Epidermal melanocyte (primary cell): ENCODE results near the gene RAD50.
"Not testable (repeated sequence)": the region's sequence is repeated elsewhere in the genome, so short reads cannot be mapped to it uniquely, and the experiment has no call there.

Experiments used
- DNase-seq: peaks from one replicate; pipeline ENCODE4 v3.0.0; 2011; ENCODE audit warnings: low spot score; ENCODE audit not compliant: insufficient read length

The RAD50 gene

GRCh38 chr5:132557478-132558172 is 848 bp downstream of the RAD50 start:
- DNase-seq, result no peak

GRCh38 chr5:132559383-132560060 is 2.7 kb downstream of the RAD50 start:
- DNase-seq, result no peak

- no peak for DNase-seq
Measured at GRCh38 chr5:132561601-132562000, 4.8 kb downstream of the RAD50 start.

GRCh38 chr5:132564555-132564954 is 7.8 kb downstream of the RAD50 start:
- not testable (repeated sequence) for DNase-seq

GRCh38 chr5:132566657-132567056 is 9.9 kb downstream of the RAD50 start:
- DNase-seq, result no peak

- no peak for DNase-seq
Measured at GRCh38 chr5:132576123-132576522, 19.3 kb downstream of the RAD50 start.

GRCh38 chr5:132584560-132584959 is 27.8 kb downstream of the RAD50 start:
- not testable (repeated sequence) for DNase-seq

- DNase-seq, result no peak
Measured at GRCh38 chr5:132586063-132586462, 29.3 kb downstream of the RAD50 start.

GRCh38 chr5:132589467-132589866 is 32.7 kb downstream of the RAD50 start:
- DNase-seq, result no peak

GRCh38 chr5:132591145-132591544 is 34.4 kb downstream of the RAD50 start:
- no peak for DNase-seq

GRCh38 chr5:132592521-132592920 is 35.7 kb downstream of the RAD50 start:
- no peak for DNase-seq

- no peak for DNase-seq
Measured at GRCh38 chr5:132594170-132594569, 37.4 kb downstream of the RAD50 start.

- no peak for DNase-seq
Measured at GRCh38 chr5:132595624-132596023, 38.8 kb downstream of the RAD50 start.

GRCh38 chr5:132601071-132601728 is 44.4 kb downstream of the RAD50 start:
- no peak for DNase-seq

GRCh38 chr5:132607095-132607494 is 50.3 kb downstream of the RAD50 start:
- DNase-seq, result no peak

GRCh38 chr5:132608107-132608506 is 51.3 kb downstream of the RAD50 start:
- DNase-seq, result no peak

GRCh38 chr5:132611965-132612364 is 55.2 kb downstream of the RAD50 start:
- DNase-seq, result no peak

GRCh38 chr5:132612846-132613245 is 56.1 kb downstream of the RAD50 start:
- no peak for DNase-seq

GRCh38 chr5:132621699-132622098 is 64.9 kb downstream of the RAD50 start:
- DNase-seq, result no peak

GRCh38 chr5:132622608-132623007 is 65.8 kb downstream of the RAD50 start:
- no peak for DNase-seq

- no peak for DNase-seq
Measured at GRCh38 chr5:132627470-132627869, 70.7 kb downstream of the RAD50 start.

GRCh38 chr5:132628814-132629213 is 72.0 kb downstream of the RAD50 start:
- no peak for DNase-seq
